DMS114 treated with DMSO at 0.1 percent for 48 hours (cell line): Measurements from ENCODE around the gene NTMT1.
"Not testable (repeated sequence)": the region's sequence is repeated elsewhere in the genome, so short reads cannot be mapped to it uniquely, and the experiment has no call there.

ENCODE experiments used
- DNase-seq: peaks from one replicate; lab custom pipeline; 2025; ENCODE audit not compliant: unreplicated experiment; lab: John Stamatoyannopoulos, UW

NTMT1 gene, protein sequence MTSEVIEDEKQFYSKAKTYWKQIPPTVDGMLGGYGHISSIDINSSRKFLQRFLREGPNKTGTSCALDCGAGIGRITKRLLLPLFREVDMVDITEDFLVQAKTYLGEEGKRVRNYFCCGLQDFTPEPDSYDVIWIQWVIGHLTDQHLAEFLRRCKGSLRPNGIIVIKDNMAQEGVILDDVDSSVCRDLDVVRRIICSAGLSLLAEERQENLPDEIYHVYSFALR

DNA sequence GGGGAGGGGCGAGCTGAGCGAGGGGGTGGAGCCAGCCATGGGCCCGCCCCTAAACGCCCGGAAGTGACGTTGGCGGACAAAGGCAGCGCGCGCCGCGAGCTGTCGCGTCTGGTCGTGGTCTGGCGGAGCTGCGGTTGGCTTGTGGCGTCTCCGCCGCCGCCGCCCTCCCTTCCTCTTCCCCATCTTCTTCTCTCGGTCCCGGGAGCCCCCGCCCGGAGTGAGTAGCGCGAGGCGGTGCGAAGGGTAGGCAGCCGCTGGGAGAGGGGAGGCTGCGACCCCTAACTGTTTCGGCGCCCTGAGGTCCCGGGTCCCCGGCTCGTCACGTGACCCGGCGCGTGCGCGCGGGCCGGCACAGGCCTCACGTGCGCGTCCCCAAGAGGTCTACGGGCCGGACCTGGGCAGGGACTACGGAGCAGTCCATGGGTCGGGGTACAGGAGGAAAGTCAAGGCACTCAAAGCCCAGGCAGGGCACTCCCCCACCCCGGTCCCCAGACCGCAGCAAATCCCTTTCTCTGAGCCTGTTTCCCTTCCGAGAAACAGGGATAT, at the start of gene NTMT1:
Gene NTMT1 (plus strand): TSS at position 85 of the 546 bp plus-strand sequence. CDS start 6,541 bp downstream, outside the sequence.
- DNase-seq: peak; percentile 50

DNA sequence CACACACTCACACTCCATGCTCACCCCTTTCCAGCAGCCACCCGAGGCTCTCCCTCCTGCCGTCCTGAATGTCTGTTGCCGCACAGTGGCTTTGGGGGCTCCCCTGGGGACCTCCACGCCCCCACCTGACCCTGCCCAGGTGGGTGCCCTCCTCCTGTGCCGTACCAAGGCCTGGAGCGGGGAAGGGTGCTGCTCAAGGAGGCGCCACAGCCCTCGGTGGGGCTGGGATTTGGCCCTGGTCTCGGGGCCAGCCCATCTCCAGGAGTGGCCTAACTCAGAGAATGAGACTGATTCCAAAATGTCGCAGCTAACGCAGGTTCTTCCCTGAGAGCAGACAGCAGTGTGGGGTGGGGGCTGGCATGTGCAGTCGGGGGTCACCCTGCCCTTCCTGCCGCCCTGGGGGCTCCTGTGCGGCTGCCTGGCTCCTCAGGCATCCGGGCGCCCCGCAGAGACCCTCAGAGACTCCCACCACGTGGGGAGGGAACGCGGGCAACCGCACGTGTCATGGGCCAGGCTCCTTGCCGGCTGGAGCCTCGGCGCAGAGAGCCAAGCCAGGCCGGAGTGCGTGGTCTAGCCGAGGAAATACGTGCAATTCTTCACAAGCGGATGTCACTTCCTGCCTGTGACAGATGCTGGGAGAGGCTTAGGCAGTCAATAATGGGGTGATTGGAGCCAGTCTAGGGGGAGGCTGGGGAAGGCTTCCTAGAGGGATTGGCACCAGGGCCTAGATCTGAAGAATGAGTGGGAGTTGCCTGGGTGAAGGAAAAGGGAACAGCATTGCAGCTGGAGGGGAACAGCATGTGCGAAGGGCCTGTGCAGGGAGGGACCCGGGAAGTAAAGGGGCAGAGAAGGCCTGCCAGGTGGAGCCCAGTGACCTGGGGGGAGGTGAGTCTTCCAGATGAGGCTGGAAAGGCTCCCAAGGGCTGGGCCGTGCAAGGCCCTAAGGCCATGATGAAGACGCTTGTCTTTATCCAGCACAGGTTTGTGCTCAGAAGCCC, 49.1 kb upstream of the NTMT1 start:
- no peak for DNase-seq

DNA sequence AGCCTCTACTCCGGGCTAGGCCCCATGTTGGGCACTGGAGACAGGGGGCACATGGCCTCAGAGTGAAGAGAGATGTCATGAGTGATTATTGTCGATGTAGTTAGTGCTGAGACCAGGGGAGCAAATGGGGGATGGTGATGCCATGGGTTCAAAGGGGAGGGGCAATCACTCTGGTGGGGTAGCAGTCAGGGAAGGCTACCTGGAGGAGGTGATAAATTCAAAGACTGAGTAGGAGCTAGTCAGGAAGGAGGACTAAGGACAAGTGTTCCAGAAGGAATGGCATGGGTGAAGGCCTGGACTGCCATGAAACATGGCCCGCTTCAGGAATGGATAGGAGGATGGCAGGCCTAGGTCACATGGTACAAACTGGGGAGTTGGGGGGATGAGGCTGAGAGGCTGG, 46.7 kb upstream of the NTMT1 start:
- no peak for DNase-seq

DNA sequence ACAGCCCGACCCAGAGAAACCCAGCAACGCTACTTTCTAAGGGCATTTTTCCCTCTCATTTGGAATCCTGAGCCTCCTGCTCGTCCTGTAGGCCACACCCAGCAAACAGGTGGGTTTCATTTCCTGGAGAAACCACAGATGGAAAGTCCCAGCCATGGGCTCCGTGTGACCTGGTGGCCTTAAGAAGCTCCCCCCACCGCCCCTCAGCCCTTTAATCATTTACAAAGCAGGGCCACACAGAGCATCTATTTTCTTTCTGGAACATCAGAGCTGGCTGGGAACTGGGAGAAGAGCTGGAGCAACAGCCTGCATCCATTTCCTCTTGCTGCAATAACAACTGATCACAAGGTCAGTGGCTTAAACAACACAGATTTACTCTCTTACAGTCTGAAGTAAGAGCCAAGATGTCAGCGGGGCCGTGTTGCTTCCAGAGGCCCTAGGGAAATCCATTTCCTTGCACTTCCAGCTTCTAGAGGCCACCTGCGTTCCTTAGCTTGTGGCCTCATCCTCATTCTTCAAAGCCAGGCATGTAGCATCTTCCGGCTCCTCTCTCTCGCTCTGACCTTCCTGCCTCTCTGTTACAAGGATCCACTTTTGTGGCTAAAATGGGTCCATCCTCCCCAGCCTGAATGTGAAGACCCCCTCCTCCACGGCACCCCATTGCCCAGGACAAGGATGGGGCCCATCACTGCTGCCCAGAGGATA, 45.6 kb upstream of the NTMT1 start:
- no peak for DNase-seq

DNA sequence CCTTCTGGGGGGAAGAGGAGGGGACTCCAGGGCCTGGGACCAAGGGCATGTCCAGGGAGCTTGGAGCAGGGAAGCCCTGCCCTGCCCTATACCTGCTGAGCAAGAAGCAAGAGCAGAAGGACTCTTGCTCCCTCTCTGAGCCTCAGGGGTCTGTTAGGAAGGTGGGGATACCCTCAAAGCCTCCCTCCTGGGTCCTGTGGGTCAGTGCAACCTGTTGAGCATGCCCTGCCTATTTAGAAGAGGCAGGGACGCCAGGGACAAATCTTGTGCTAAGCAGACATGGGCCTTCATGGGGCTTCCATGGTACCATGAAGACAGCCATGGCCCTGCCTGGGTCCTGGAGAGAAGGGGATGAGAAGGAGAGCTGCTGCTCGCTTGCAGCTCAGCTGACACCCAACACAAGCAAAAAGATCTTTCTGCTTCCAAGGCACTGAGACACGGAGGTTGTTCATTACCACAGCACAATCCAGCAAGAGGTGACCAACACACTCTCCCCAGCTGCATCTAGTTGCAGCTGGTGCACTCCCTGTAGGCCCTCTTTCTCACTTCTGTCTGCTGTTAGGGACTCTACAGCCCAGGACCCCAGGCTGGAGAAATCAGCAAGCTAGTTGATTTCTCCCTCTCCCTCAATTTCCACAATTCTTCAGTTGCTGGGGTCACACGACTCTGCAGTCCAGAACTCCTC, 44.3 kb upstream of the NTMT1 start:
- DNase-seq: no peak

DNA sequence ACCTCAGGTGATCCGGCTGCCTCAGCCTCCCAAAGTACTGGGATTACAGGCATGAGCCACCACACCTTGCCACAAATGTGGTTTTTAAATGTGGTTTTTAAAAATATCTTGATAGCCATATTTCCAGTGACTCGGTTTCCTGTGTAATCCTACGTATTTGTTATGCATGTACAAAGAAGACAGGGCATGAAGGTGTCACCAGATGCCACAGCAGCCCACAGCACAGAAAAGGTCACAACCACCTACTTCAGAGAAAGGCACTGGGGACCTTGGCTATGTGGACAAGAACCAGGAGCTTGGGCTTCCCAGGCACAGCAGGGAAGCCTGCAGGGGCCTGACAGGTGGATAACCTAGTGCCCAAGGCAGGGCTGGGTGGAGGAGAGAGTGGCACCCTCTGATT, 43.1 kb upstream of the NTMT1 start:
- DNase-seq: no peak

DNA sequence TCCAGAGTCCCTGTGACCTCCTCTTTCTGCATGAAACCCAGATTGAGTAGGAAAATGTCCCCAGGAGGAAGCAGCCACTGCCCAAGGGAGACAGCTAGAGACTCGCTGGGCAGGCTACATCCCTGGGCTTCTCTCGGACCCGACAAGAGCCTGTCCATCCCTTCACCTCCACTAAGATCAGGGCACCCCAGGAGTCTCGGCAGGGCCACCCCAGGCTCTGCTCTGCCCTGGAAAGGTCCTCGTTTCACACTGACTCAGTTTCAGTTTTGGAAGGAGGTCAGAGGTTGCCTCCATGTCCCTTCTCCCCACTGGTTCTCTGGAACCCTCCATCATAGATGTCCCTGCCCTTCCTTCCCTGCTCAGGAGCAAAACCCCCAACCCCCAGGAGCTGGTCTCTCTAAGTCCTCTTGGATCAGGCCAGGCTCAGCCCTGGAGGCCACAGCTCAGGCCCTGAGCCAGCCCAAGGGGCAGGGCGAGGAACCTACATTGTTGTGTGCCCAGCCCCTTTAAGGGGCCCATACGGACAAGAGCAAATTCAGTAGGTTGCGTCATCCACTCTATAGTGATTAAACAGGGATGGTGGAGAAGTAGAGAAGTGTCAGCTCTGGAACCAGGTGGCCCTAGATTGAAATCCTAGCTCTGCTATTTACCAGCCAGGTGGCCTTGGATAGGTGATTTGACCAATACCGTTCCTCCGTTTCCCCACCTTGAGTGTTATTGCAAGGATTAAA, 42.5 kb upstream of the NTMT1 start:
- no peak for DNase-seq

DNA sequence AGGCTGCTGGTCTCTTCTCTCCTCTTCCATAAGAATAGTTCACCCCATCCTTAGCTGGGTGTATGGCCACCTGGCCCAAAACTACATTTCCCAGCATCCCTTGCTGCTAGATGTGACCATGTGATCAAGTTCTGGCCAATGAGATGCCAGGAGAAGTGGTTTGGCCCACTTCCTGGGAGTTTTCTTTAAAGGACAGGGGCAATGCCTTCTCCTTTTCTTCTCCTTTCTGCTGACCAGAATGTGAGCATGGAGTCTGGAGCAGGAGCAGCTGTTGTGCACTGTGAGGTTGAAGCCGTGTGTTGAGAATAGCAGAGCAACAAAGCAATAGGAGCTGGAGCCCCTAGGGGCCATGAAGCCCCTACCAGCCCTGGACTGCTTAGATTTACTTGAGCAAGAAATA, 41.8 kb upstream of the NTMT1 start:
- DNase-seq: peak; percentile 41

DNA sequence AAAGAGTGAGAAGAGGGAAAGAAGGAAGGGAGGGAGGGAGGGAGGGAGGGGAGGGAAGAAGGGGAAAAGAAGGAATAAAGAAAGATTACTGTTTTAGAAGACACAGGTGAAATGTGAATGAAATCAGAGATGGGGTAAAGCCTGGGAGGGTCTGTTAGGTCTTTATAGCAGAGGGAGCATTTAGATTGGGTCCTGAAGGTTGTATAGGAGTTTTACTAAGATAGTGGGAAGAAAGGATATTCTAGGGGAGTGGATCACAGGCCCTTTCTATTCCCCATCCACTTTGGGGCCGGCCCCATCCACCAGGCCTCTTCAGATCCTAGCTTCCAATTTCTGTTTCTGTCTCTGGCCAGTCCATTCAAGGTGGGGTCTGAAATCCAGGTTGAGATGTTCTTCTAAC, 40.6 kb upstream of the NTMT1 start:
- no peak for DNase-seq

DNA sequence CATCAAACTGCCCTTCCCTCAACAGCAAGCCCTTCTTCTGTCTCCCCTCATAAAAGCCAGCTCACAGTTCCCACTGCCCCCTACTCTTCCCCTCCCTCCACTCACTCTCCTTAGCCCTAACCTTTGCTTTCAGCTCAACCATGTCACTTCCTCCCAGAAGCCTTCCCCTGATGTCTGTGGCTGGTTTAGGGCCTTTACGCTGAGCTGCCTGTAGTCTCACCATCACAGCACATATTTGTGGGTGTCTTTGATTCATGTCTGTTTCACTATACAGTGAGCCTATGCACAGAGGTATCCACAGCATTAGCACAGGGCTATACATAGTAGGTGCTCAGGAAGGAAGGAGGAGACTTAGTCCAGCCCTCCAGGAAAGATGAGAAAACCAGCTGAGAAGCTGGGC, 39.7 kb upstream of the NTMT1 start:
- no peak for DNase-seq

DNA sequence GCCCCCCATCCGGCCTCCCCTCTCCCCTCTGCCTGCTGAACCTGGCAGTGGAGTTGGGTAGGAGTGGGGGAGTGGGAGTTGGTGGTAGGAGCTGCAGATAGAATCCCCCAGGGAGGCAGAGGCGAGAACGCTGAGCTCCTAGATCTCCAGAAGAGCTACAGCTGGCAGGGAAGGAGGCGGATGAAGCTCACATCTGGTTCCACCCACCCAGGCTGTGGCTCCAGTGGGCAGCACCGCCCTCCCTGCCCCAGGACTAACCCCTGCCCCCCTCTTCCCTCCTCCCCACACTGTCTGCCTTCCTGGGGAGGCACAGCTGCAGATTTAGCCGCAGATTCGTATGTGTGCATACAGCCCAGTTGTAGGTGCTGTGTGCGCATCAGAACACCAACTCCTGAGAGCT, 39.3 kb upstream of the NTMT1 start:
- no peak for DNase-seq

DNA sequence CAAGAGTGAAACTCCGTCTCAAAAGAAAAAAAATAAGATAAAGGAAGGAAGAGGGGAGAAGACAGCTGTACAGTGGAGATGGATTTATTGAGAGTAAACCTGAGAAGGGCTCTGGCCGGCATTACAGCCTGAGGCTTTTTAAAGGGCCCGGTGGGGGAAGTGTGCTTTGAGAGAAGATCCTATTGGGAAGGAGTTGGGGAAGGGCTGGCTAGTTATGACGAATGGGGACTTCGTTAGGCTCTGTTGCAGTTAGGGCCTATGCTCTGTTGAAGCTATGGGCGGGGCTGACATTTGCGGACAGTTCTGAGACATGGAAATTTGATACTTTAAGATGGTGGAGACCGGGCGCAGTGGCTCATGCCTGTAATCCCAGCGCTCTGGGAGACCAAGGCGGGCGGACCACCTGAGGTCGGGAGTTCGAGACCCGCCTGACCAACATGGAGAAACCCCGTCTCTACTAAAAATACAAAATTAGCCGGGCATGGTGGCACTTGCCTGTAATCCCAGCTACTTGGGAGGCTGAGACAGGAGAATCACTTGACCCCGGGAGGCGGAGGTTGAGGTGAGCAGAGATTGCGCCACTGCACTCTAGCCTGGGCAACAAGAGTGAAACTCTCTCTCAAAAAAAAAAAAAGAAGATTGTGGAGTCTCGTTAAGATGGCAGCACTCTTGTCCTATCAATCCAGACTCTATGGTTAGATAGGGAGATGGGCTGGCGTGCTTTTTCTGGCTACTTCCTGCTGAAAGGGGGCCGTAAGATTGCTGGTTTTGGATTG, 38.3 kb upstream of the NTMT1 start:
- DNase-seq: no peak

DNA sequence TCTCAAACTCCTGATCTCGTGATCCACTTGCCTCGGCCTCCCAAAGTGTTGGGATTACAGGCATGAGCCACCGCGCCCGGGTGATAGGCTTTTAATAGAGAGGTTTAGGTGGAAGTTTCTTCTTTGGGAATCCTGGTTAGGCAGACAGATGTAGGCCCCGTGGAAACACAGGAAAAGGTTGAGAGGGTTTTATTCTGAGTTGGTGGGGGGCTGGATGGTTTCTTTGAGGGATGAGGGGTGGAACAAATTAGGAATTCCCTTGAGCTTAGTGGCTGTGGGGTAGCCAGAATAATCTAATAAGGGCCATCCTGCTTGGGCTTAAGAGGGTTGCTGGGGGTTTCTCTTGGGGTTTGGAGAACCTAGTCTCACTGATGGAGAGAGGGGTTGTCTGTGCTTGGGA, 35.5 kb upstream of the NTMT1 start:
- DNase-seq: no peak

DNA sequence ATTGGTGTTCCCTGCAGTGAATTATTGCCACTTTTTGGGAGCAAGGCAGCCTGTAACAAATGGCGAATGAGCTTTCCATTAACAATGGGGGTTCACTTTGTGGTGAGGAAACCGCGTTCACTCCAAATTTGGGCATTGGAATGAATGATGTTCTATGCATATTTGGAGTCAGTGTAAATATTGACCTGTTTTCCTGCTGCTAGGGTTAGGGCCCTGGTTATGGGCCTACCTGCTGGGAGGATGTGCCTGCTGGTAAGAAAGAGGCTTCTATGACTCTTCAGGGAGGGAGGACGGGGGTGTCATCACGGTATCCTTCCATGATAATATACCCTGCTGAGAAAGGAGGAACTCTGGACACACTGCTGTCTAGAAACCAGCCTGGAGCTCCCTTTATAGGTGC, 34.0 kb upstream of the NTMT1 start:
- no peak for DNase-seq

DNA sequence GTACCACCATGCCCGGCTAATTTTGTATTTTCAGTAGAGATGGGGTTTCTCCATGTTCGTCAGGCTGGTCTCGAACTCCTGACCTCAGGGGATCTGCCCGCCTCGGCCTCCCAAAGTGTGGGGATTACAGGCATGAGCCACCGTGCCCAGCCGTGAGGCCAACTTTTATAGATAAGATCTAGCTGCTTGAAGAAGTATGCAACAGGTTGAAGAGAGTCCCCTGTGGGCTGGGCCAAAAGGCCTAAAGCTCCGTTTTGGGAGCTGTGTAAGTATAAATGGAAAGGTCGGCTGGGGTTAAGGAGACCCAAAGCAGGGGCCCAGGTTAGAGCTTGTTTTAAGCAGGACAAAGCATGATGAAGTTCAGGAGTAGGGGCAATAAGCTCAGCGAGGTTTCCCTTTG, 33.2 kb upstream of the NTMT1 start:
- DNase-seq: not testable (repeated sequence)

DNA sequence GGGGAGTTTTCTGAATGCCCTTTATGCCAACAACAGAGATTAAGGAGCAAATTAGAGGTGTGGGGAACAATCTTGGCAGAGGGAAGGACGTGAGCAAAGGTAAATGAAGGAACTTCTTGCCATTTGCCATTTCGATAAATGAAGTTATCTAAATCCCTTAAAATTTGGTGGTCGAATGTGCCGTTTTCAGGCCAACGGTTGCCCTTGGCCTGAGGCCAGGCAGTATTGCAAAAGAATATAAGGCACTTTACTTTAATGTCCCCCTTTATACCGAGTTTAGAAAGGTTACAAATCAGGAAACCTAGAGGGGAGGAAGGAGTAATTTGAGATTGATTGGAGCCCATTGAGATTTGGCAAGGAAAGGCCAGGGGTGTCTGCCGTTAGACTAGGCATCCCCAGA, 31.3 kb upstream of the NTMT1 start:
- no peak for DNase-seq

DNA sequence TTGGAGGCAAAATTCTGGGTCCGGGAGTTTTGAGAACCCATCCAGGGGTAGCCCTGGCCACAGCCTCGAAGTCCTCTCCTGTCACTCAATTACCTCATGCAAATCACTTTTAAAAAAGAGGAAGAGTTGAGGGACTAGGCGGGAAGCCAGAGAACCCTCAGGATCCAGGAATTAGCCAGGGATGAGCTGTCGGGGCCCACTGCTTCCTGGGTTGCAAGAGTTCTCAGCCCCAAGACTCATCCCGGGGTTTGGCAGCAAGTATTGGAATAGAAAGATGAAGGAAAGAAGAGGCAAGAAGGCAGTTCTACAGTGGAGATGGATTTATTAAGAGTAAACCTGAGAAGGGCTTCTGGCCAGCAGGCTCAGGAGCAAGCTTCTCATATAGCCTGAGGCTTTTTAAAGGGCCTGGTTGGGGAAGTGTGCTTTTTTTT, 30.6 kb upstream of the NTMT1 start:
- DNase-seq: no peak

DNA sequence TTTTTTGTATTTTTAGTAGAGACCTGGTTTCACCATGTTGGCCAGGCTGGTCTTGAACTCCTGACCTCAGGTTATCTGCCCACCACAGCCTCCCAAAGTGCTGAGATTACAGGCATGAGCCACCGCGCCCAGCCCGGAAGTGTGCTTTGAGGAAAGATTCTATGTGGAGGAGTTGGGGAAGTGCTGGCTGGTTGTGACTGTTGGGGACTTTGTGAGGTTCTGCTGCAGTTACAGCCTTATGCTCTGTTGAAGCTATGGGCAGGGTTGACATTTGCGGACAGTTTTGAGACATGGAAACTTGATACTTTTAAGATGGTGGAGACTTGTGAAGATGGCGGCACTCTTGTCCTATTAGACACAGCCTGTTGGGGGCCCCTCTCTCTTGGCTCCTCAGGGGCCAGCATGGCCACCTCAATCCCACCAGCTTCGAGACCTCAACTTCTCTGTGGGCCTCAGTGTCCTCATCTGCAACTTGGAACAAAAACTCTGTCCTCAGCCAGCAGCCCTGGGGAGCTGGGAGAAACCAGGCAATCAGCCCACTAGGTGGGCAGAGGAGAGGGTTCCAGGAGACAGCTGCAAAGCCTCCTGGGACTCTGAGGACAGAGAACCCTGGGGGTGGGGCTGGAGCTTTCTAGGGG, 29.9 kb upstream of the NTMT1 start:
- no peak for DNase-seq
